Esophagus squamous epithelium (tissue), 5 donors: ENCODE results near the gene MOV10. TPM values are rescaled to one million over a fixed set of nuclear protein-coding genes. Genes with fewer than 3 reads are reported as not detected.
A peak's percentile ranks its signal among the peaks of the same experiment; 100 is the strongest.
"Not testable (repeated sequence)": the region's sequence is repeated elsewhere in the genome, so short reads cannot be mapped to it uniquely, and the experiment has no call there.

Source experiments
- DNase-seq: peaks from one replicate; lab custom pipeline; 2025; lab: John Stamatoyannopoulos, UW
- H3K27ac ChIP-seq, 4 donors: fragments of 200-600 bp; sonication (generic); one replicate each; pipeline ENCODE4 v1.5.1; 2016 to 2019; ENCODE audit warnings: mild to moderate bottlenecking in 1 of 4
- H3K27me3 ChIP-seq, 4 donors: fragments of 200-600 bp; sonication (generic); 1 replicate in 3 of 4; 2 replicates in 1 of 4; pipeline versions ENCODE4 v1.5.1 to v1.6.0; 2017 to 2021; ENCODE audit warnings: antibody characterized with exemption in 1 of 4
- H3K36me3 ChIP-seq, 3 donors: fragments of 200-600 bp; sonication (generic); one replicate each; pipeline ENCODE4 v1.5.1; 2016 to 2019
- H3K4me1 ChIP-seq, 3 donors: fragments of 200-600 bp; sonication (generic); one replicate each; pipeline ENCODE4 v1.5.1; 2017 to 2019
- H3K4me3 ChIP-seq, 4 donors: fragments of 200-600 bp; sonication (generic); 1 replicate in 3 of 4; 2 replicates in 1 of 4; pipeline ENCODE4 v1.5.1; 2016 to 2019; ENCODE audit warnings: mild to moderate bottlenecking in 2 of 4, moderate library complexity in 1 of 4
- H3K9me3 ChIP-seq, 3 donors: fragments of 200-600 bp; sonication (generic); one replicate each; pipeline ENCODE4 v1.5.1; 2016 to 2019
- CTCF ChIP-seq, 6 experiments: fragments of 450-650 bp in 4 of 6; fragments of 200-600 bp in 2 of 6; sonication (generic) in 2 of 6; IDR thresholded peaks; one replicate each; pipeline ENCODE4 v1.5.1; 2016 to 2019; ENCODE audit warnings: antibody characterized with exemption in 6 of 6, mild to moderate bottlenecking in 4 of 6, moderate library complexity in 4 of 6
- POLR2A ChIP-seq, 4 donors: fragments of 450-650 bp; IDR thresholded peaks; one replicate each; pipeline ENCODE4 v1.6.1; 2017; ENCODE audit warnings: antibody characterized with exemption in 4 of 4, mild to moderate bottlenecking in 4 of 4, moderate library complexity in 3 of 4
- WGBS, 2 donors: methylation state at CpG; one replicate each; pipeline ENCODE4 v1.1.5; 2018; 5-methylcytosine and 5-hydroxymethylcytosine counted together
- intact Hi-C: fragments of 100-400 bp; cut with DNase I; formaldehyde crosslinking; loops from one replicate; pipeline ENCODE4 v1.15.0; 2022
- total RNA-seq, 4 donors: library from RNA; depleted of rRNA; stranded (reverse); fragments of >200 nt; gene quantifications; one replicate each; pipeline ENCODE4 v1.1.0, GENCODE V29; 2016
- donor health status: DM: yes; HTN: yes; CAD: no.

The MOV10 gene
- total RNA-seq, 4 donors from 2014 or later = 16.5 to 34.2 (median 28.9) TPM

GRCh38 chr1:112637254-112638109 lies 37.0 kb upstream of the MOV10 start:
- Histone ChIP-seq H3K27me3 (no peaks in the 10 kb centered on the region), H3K4me3 (no peak overlapping the region), H3K27ac (peak overlapping the region in 2 of 4 donors; percentile 49 to 59), H3K9me3 (no peaks in the 10 kb centered on the region), H3K4me1 (peaks cover 11 to 63% (median 34%) of the 10 kb centered on the region in 3 donors), H3K36me3 (no peaks in the 10 kb centered on the region)
- no peak for TF ChIP-seq POLR2A (IDR thresholded peaks at IDR 0.05)
- TF ChIP-seq CTCF (IDR thresholded peaks at IDR 0.05) = no peak
- WGBS, 2 donors = 88 to 97% methylated on average over 3 of the region's 4 CpGs
- intact Hi-C loops = no loop called here
- no peak for DNase-seq

GRCh38 chr1:112638110-112638428 lies 36.4 kb upstream of the MOV10 start:
- H3K4me3 ChIP-seq = no peak overlapping the region
- no peak for DNase-seq
- 100% methylated on average over 1 of the region's 1 CpG for WGBS, 2 donors
- peaks cover 11 to 60% (median 34%) of the 10 kb centered on the region in 3 donors for H3K4me1 ChIP-seq
- H3K27me3 ChIP-seq = no peaks in the 10 kb centered on the region
- no peak for TF ChIP-seq POLR2A (IDR thresholded peaks at IDR 0.05)
- TF ChIP-seq CTCF (IDR thresholded peaks at IDR 0.05) = no peak
- H3K27ac ChIP-seq = no peak overlapping the region
- no peaks in the 10 kb centered on the region for H3K9me3 ChIP-seq
- H3K36me3 ChIP-seq = no peaks in the 10 kb centered on the region
- intact Hi-C loops = no loop called here

GRCh38 chr1:112640437-112640836 lies 34.0 kb upstream of the MOV10 start:
- 60% methylated on average over 4 of the region's 23 CpGs; no CpG with 5 or more reads in 1 of the 2 donors for WGBS, 2 donors

GRCh38 chr1:112643080-112643479 lies 31.4 kb upstream of the MOV10 start:
- WGBS, 2 donors = 85 to 89% methylated on average over 2 of the region's 2 CpGs
- H3K4me3 ChIP-seq = no peak overlapping the region
- peaks cover 0 to 34% (median 6%) of the 10 kb centered on the region in 3 donors for H3K36me3 ChIP-seq
- TF ChIP-seq CTCF (IDR thresholded peaks at IDR 0.05) (no peak), POLR2A (IDR thresholded peaks at IDR 0.05) (no peak)
- intact Hi-C loops = no loop called here
- peaks cover 0 to 25% (median 8%) of the 10 kb centered on the region in 3 donors for H3K4me1 ChIP-seq
- DNase-seq = no peak
- no peaks in the 10 kb centered on the region for H3K9me3 ChIP-seq
- H3K27me3 ChIP-seq = no peaks in the 10 kb centered on the region
- no peak overlapping the region for H3K27ac ChIP-seq

More at GRCh38 chr1:112640437-112640836, 34.0 kb upstream of the MOV10 start:
- Histone ChIP-seq H3K4me1 (peaks cover 11 to 48% (median 29%) of the 10 kb centered on the region in 3 donors), H3K36me3 (peaks cover 0 to 20% (median 6%) of the 10 kb centered on the region in 3 donors)
- H3K27ac ChIP-seq, DNase-seq, H3K4me3 ChIP-seq, H3K9me3 ChIP-seq, H3K27me3 ChIP-seq, intact Hi-C loops: not testable (repeated sequence)

- WGBS, 2 donors = 79 to 89% methylated on average over 4 of the region's 4 CpGs
- Histone ChIP-seq H3K4me1 (peaks cover 0 to 14% (median 4%) of the 10 kb centered on the region in 3 donors), H3K27me3 (no peaks in the 10 kb centered on the region), H3K4me3 (no peak overlapping the region), H3K36me3 (peaks cover 0 to 66% (median 6%) of the 10 kb centered on the region in 3 donors), H3K9me3 (no peaks in the 10 kb centered on the region), H3K27ac (no peak overlapping the region)
- no peak for TF ChIP-seq CTCF (IDR thresholded peaks at IDR 0.05)
- TF ChIP-seq POLR2A (IDR thresholded peaks at IDR 0.05) = no peak
- DNase-seq = no peak
- intact Hi-C loops = no loop called here
Observed at GRCh38 chr1:112646225-112646624, 28.2 kb upstream of the MOV10 start.
